Muscle of back (tissue), 11 donors: ENCODE measurements around the gene EPHA4. TPM values are rescaled to one million over a fixed set of nuclear protein-coding genes. Genes with fewer than 3 reads are reported as not detected.

Source experiments
- DNase-seq, 3 donors: peaks; one replicate each; pipeline versions ENCODE4 v3.0.0 to v3.0.0-alpha.2; 2013
- polyA plus RNA-seq, 10 donors: library from polyadenylated mRNA; unstranded; fragments of 120-200 nt; gene quantifications; one replicate each; pipeline ENCODE4 v1.2.1, GENCODE V29; 2013; ENCODE audit not compliant: insufficient read length in 10 of 10

EPHA4 gene
- polyA plus RNA-seq, 10 donors: 10.3 to 30.0 (median 19.9) TPM

DNA sequence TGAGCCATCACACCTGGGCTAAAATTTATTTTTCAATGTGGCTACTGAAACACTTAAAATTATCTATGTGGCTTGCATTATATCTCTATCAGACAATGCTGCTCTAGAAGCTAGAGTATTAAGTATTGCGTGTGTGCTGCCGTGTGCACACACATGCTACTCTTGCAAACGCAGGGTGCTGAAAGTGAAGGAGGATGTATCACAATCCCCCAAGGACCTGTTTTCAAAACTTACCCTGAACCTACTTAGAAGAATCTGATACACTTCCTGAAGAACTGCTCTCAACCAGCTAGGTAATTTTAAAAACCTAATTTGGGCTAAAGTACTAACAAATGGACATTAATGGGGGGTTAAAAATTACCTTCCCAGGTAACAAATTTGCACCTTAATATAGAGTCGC lies 66.5 kb downstream of the EPHA4 start:
- no peak for DNase-seq

DNA sequence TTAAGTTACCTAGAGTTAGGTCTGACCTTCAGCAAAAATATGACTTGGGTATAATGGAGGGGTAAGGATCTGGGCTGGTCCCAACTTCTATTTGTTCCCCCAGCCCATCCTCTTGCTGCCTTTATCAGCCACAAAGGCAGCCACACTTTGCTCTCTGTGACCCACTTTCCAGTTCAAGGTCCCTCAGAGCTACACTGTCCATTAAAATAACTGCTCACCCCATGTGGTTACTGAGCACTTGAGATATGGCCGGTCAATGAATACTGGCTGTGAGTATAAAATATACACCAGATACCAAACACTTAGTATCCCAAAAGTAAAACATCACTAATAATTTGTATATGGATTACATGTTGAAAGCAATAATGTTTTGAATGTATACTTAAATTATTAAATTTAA lies 67.2 kb downstream of the EPHA4 start:
- no peak for DNase-seq

DNA sequence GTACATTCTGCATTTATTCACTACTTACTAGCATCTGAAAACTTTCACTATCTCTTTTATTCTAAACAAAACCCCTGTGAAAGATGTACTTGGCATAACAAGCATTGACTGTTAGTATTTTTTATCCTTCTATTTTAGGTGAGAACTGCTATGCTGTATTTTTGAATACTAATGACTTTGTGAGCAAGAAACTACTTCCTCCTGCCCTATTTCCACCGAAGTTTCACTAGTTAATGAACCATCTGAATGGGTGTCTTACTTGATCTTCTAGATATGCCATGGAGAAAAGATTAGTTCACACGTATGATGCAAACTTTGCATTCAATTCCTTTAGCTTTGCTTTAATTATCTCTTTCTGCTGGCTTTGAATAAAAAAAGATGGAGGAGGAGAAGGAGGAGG lies 68.1 kb downstream of the EPHA4 start:
- DNase-seq: no peak

DNA sequence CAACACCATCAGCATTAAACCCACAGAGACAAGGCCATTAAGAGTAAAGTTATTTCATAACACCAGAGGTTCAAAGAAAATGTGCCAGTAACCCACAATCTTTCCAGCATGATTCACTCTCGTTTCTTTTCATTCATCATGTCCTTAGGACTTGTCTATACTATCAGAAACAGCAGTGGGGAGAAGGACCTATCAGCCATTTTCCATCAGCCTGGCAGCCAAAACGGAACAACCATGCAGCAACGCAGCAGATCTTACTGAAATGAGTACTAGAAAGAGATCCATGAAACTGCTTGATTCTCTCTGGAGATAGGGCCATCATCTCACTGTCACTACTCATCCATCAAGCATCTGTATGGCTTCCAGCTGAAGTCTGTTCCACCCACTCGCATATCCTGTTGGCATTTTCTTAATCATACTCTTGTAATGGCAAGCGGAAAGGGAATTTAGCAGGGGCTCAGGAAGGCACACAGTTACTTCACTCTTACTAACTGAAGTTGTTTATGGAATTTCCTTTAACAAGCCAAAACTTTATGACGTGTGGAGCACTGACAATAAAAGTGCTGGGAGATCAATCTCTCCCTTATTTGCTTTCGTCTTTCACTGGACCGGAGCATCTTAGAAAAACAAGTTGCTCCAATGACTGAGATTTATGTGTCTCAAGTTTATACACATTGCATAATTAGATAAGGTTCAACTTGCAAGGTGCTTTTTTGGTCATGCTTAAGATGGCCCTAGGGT lies 69.7 kb downstream of the EPHA4 start:
- no peak for DNase-seq

DNA sequence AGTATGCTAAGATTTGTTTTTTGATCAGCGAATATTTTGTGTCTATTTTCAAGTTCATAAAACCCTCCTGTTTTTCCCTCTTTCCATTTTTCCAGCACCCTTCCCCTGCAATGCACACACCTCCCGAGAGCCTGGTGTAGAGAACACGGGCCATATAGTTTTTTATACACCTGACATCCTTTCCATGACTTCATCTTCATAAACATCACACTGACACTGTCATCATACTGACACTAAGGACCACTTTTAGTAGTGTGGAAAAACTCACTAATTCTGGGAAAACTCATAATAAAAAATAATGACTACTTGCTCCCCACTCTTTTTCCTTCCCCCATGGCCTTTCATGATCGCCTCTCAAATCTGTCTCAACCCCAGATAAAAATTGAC lies 70.2 kb downstream of the EPHA4 start:
- DNase-seq: no peak

DNA sequence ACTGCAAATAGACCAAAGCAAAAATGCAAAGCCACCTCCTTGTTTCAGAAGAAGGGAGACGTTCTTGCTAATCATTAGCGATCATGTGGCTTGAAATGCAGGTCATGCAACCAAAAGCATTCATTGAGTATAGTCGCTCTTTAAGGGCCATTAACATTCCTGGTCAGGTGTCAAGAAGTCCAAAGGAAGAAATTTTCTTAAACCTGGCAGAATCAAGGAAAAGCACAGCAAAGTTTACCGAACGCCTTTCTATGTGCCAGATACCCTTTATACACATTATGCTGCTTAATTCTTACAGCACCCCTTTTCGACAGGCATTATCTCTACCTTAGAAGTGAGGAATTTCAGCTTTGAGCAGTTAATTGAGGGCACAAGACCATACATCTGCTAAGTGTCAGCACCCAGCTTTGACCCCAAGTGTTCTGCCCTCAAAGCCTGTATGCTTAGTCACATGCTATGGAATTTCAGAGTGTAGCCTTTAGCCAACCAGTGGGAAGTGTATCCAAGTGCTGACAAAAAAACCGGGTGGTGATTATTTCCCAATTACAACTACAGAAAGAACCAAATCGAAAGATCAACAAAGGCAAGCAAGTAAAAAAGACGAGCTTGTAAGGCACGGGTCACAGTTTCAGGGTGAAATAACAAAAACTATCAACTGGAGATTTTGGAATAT lies 70.8 kb downstream of the EPHA4 start:
- DNase-seq: no peak

DNA sequence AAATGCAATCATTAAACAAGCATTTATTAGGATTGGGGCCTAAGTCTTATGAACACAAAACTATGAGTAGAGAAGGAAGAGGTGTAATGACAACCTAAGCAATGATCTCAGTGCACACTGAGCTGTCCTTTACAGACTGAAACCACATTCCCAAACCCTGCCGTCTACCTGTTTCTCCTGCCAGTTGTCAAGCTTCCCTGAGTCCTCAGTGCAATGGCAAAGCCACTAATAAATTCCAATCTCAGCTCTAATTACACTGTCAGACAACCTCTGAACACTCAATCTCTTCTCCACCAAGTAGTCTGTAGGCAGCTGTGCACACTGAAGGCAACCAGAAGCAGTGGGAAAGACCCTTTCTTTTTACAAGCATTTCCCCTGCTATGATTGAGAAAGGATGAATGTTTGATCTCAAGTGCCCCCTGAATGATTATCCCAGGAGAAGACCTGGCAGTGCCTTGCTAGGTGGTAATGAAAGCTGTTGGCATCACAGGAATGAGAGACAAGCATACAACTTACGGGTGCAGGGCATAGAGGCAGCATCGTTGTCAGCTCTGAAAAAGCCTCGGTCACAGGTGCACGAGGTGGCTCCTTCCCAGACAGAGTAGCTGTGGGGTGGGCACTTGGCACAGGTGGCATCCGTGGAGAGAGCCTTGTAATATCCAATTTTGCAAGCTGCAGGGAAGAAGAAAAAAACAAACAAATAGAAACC lies 71.4 kb downstream of the EPHA4 start:
- no peak for DNase-seq

DNA sequence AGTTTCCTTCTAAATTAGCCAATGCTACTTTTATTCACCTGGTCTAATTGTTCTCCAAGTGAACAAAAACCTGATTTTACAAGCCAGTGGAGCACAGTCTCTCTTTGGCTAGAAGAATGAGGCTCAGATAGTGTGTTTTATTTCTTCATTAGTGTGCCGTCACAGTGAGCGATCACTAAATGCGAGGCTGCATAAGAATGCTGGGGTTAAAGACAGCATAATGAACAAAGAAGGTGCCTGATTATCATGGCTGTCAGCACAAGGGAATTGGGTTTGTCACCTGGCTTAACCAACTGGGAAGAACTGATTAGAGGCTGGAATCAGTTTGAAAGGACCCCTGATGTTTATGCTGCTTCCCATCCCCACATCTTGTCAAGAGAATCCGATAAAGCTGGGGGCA lies 76.4 kb downstream of the EPHA4 start:
- DNase-seq: no peak

DNA sequence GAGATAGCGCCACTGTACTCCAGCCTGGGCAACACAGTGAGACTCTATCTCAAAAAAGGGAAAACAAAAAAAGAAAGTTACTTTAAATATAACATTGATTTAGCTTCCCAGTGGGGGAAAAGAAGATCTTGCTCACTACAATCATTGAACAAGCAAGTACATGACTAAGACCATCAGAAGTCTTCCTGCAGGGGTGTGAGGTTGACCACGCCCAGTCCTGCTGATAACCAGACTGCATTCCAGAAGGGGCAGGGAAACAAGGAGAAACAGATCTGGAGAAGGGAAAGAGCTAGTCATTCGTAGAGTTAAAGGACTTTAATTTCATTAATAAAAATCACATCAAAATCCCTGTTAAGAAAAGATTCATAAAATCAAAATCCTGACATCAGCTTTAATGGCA lies 77.5 kb downstream of the EPHA4 start:
- no peak for DNase-seq

DNA sequence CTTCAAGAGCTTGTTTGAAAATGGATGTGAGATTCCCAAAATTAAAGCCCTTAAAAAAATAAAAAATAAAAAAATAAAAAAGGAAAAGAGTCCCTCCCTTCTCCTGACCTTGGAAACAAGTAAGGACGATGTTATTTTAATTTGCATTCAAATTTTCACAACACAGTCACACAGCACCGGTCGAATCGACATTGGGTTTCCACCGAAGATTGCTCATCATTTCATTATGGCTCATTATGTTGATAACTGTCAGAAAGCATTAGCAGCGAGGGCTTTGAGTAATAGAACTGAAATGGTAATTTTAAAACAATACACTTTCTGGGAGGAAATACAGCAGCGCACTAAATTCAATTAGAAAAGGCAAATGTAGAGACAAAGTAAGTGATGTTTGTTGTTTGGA lies 78.7 kb downstream of the EPHA4 start:
- DNase-seq: no peak

DNA sequence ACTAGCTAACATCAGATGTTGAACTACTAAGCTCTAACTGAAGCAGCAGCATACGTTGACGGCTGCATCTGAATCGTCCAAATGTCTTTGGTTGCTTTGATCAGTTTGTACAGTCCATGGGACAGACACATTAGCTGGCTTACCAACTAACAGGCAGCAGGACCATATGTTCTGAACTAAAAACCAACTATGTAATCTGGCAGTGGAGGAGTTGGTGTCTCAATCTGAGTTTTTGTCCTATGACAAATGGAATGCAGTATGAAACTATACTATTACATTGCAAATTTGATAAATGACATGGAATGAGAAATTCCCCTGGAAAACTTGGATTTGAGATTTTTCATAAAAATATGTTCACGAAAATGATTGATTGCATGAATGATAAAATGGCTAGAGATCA lies 79.5 kb downstream of the EPHA4 start:
- DNase-seq: peak in 1 of 3 donors; percentile 41

DNA sequence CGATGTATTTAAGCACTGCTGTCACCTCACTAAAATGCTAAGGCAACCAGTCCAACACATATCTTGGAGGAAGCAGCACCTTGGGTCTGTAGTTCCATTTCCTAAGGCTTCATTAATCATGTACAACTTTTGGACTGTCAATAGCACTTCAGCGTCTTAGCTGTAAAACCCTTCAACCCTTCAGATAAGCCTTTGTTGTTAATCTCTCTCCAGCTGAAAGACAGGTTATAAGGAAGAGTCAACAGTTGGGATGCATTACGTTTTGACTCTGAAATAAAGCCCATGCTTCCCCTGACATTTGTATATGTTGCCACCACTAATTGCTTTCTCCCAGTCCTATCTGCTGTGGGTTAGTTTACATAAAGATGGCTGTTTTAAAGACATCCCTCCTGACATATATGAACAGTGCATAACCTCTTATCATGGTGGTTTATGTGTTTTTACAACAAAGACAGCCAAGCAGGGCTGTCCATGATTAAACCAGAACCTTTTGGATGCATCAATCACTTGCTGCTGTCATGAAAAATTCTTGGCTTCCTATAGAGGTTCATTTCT lies 81.5 kb downstream of the EPHA4 start:
- no peak for DNase-seq

DNA sequence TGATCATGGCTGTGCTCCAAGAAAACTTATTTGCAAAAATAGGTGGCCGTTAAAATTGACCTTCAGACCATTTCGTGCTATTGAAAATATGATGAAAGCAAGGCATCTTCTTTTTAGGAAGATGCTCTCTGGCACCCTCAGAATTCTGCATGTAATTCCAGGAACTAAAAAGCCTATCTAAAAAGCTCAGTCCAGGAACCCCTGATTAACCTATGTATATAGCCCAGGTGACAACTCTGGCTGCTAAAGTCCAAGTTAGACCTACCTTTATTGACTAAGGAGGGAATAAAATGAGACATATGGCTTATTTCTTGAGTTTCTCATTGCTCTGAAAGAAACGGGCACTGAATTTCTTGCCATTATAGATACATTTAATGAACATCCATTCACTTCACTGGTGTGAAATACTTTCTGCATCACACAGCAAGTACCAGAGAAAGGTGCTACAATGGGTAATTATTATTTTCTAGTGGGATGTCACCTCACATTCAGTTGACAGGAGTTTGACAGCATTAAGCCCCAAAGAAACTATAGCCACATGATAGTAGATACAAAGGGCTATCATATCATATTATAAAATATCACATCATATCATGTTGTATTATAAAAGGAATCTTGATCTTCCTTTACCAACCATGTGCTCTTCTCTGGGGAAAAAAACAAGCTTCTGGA lies 83.8 kb downstream of the EPHA4 start:
- no peak for DNase-seq

DNA sequence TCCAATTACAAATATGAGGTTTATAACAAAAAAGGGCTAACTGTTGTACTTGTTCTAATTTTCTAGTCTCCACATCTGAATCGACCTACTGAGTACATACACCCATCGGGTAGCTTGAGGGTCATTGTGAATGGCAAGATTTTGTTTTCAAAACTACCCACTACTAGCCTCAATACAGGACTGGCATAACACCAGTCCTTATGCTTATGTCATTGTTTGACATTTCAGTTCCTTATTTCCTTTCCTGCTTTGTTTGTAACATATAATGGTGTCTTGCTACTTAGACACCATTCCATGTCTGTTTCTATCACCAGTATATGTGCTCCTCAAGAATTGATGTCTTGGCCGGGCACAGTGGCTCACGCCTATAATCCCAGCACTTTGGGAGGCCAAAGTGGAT lies 86.0 kb downstream of the EPHA4 start:
- DNase-seq: no peak

DNA sequence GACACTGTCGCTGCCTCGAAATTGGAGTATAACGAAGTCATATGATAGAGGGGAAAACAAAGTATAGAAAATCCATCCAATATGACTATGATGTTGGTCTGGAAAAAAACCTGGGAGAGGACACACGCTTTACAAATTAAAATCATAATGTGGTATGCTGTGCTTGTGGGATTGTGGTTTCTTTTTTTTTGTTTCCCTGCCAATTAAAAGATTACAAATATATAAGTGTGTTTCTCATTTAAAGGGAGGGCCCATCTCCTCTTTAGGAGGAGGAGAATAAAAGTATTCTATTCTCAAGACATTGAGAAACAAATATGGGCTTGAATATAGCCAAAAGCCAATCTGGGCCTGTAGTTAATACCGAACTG lies 86.6 kb downstream of the EPHA4 start:
- DNase-seq: no peak

DNA sequence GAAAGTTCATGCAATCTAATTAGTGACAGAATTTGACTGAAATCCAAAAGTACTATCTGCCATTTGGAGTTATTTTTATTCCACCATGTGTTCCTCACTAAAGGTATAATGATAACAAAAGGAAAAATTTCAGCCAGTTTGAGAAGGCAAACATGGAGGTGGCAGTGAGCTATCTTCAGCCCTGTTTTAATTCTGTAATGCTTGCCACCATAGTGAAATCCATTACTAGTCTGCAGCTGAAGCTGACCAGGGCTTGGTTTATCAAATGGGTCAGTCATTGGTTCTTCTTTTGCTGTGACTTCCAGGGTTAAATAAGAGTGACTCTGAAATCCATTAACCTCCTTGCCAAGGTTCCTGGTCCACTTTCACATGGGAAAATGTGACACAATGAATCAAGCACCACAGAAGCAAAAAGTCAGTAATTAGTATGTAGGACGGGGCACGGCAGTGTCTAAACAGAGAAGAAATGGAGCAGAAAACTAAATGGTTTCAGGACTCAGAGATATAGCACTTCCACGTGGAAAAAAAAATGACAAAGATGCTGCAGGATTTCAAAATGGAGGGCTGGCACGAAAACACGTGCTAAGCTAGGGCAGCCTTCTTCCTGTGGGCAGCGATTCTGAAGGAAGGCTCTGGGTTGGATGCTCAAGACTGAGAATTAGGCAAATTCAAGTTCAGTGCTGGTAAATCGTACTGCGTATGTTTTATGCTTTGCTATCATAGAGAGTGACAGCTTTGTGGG lies 87.2 kb downstream of the EPHA4 start:
- DNase-seq: no peak

DNA sequence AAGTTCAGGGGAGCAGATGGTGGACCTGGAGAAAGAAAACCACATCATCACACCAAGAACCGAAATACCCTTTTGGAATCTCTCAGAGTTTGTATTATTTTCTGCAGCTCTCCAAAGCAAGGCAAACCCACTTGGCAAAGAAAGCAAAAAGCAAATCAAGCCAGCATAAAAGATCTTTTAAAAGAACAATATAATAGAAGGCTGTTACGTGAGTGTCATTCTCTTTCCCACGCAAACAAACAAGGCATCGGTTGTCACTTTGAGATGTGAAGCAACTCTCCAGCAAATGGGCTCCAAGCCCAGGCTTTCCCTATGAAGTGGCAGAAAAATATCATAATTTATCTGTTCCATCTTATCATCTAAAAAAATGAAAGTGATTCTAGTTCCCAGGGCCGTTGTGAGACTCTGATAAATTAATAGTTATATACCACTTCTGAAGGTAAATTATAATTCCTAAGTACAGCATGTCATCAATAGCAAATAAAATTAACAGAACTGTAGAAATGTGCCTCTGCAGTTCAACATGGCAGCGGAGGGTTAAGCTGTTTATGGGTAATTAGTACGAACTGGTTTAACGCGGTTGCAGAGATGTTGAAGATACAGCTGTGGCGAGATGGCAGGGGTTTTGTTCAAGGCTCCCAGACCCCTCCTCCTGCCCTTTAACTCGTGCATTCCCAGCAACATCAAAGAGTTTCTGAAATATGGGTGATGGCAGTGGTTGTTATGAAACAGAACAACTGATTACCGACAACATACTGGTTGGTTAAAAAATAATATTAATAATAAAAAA lies 89.2 kb downstream of the EPHA4 start:
- no peak for DNase-seq

DNA sequence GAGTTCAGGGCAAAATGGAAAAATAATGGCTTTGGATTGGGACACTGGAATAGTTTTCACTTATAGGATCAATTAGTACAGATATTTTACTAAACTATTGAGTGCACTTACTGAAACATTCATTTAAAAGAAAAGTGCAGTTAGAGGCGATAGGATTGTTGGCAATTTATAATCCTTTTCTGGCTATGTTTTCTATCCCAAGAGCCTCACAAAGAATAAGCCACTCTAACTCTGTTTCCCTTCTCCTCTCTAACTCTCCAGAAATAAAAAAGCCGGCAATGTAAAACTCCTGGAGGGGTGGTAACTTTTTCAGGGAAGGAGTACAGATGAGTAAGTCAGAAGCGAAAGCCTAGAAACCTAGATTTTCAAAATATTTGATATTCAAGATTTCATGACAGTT lies 91.3 kb downstream of the EPHA4 start:
- DNase-seq: no peak

DNA sequence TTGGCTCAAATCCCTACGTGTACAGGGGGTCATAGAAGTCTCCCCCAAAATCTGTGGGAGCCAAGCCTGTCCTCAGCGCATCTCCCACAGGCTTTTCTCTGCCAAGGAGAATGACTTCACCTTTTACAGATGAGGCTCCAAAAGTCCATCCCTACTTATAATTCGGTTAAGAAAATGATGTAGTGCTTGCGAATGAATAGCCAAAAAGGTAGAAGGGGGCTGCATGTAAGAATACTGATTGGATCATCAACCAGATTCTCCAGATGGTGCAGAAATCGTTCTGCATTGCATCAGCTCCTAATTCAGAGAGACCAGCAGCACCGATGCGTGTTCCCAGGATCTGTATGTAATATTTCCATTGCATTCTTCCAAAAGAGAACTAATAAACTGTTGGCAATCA lies 91.9 kb downstream of the EPHA4 start:
- DNase-seq: peak; percentile 76 to 93 (median 80)

DNA sequence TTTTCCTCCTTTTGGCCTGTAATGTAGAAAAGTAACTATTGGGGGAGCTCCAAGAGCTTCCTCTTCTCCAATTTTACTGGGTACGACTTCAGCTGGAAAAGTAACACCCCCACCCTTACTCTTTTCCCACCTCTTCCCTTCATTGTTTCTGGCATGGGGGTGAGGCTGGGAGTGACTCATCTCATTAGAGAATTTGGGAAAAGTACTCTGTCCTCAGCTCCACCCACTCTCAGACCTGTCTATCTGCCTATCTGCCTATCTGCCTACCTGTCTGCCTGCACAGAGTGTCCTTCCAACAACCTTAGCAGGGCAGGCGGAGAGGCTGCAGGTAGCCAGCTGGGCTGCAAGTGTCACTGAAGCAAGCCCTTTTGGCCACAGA lies 93.6 kb downstream of the EPHA4 start:
- no peak for DNase-seq
